GM19043 (cell line): ENCODE measurements around the gene FERD3L.

Experiments used
- ATAC-seq: cut with Tn5 transposase; IDR thresholded peaks from one replicate; pipeline ENCODE4 v1.9.1; 2021; ENCODE audit warnings: low read depth; ENCODE audit not compliant: unreplicated experiment

FERD3L gene

DNA sequence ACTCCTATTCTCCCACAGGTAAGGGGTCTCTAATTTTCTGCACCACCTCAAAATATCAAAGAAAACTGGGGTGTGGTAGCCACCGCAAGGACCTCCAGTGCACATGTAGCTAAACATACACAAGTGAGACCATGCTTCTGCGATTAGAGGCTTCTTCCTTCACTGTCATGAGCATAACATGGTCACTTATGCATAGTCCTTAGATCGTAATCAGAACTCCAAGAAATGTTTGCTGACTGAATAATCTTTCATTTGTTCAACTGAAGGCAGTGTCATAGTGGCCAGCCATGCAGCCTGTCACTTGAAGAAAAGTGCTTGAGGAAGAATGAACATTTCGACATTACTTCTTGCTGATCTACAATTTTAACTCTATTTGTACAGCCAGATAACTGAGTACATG is 42.3 kb downstream of the FERD3L start:
- ATAC-seq = no peak

- ATAC-seq = no peak
These were observed 43.3 kb downstream of the FERD3L start for GRCh38 chr7:19101909-19102308.

DNA sequence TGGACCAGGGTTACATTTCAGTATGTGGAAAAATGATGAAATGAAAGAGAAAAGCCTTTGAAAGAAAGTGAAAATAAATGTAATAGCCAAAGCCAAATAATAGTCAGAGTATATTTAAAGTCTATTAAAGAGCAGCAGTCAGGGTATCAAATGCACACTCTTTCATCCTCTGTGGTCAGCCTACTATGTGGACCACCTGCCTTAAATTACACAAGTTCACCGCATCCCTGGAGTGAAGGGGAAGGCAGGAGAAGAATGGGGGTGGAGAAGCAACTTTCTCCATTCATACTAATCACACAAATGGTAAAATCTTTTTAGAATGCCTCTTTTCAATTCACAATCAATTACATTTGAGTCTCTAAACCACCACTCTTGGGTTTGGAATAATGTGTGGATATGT is 43.7 kb downstream of the FERD3L start:
- no peak for ATAC-seq

DNA sequence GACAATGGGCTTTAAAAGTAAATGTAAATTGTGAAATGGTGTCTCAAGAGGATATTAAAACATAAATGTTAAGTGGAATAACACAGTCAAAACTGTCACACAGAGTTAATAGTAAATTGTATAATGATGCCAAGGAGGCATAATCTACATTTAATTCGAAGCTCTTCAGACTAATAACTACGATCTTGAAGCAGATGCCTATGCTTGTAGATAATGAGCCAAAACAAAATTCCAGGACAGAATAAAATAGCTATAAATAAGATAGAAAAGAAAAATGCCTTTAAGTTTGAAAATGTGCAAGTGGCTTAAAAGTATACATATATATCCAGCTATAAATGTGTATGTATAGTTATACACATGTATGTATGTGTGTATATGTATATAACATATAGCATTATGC is 45.3 kb downstream of the FERD3L start:
- no peak for ATAC-seq

DNA sequence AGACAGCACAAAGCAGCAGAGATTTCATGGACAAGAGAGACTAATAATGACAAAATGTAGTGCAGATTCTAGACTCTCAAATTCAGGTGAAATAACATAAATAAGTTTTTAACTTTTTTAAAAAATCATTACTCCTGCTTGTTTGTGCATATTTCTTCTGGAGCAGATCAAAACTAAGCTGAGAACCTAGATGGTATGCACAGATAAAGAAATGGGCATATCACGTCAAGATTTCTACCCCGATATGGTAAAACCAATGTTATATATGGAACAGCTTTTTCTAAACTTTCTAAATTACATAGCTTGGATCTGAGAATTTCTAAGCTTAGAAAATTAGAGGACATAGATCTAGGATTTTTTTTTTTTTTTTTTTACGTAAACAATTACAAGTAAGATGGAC is 46.0 kb downstream of the FERD3L start:
- ATAC-seq = no peak

GRCh38 chr7:19098510-19098909 is 46.7 kb downstream of the FERD3L start:
- no peak for ATAC-seq

GRCh38 chr7:19097165-19098055 is 47.8 kb downstream of the FERD3L start:
- no peak for ATAC-seq

DNA sequence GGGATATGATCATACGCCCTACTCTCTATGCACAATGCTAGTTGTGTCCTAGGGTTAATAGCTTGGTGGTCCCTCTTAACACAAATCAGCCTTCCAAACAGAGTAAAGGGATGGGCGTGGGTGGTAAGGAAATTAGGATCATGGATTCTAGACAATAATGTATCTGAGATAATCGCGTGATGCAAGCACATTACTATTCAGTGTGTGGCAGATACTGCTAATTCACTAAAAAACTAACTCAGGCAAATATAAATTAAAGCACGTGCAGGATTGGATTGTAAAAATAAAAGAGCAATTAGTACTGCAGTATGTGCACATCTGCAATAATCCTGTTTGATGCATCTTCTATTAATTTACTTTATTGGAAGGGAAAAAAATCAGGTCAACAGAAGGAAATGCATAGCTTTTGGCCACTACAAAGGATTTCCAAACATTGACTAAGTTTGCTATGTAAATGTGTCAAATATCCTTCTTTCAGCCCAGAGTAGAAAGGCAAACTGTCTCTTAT is 49.8 kb downstream of the FERD3L start:
- ATAC-seq = no peak
